GM12878 (cell line): Measurements from ENCODE around the gene SPINK6. TPM values are rescaled to one million over a fixed set of nuclear protein-coding genes. Genes with fewer than 3 reads are reported as not detected.

ENCODE experiments used
- ATAC-seq: fragments of 200-7000 bp; cut with Tn5 transposase; 3 replicates; pipeline ENCODE4 v1.9.1; 2020; ENCODE audit warnings: mild to moderate bottlenecking, moderate library complexity
- BruUV-seq: library from RNA; stranded (reverse); fragments of 400-500 nt; replicated peaks from 2 replicates; lab custom pipeline; 2021; lab: Mats Ljungman, UMichigan
- CTCF ChIA-PET: fragments of 300-600 bp; sonication (Branson Sonifier 250); formaldehyde crosslinking; extraction: SDS; loops from one replicate; lab custom pipeline; 2021; ENCODE audit warnings: inconsistent platforms; lab: Yijun Ruan, JAX
- POLR2A ChIA-PET: fragments of 350-600 bp; formaldehyde crosslinking; extraction: SDS; loops from one replicate; lab custom pipeline; 2021; ENCODE audit warnings: inconsistent platforms; lab: Charles Lee
- RAD21 ChIA-PET: fragments of 300-600 bp; sonication (Branson Sonifier 250); formaldehyde crosslinking; loops from one replicate; lab custom pipeline; 2023; ENCODE audit warnings: antibody characterized with exemption; ENCODE audit not compliant: unreplicated experiment; lab: Charles Lee
- SMC1A ChIA-PET: fragments of 300-600 bp; sonication (Branson Sonifier 250); formaldehyde crosslinking; loops from one replicate; lab custom pipeline; 2023; ENCODE audit not compliant: unreplicated experiment, uncharacterized antibody; lab: Charles Lee
- DNase-seq: peaks from one replicate; pipeline ENCODE4 v3.0.0-alpha.2; 2011; ENCODE audit warnings: low read depth, low spot score
- FAIRE-seq: peaks from 3 replicates; lab custom pipeline; 2011; peaks lifted over from hg19 to GRCh38; lab: Jason Lieb, UNC
- H2AFZ ChIP-seq: 2 replicates; pipeline ENCODE4 v1.6.0; 2011; ENCODE audit warnings: low read depth, low read length, control low read depth; ENCODE audit not compliant: control insufficient read depth
- H3K27ac ChIP-seq: 2 replicates; pipeline ENCODE4 v1.5.1; 2011; ENCODE audit warnings: control low read depth; ENCODE audit not compliant: control insufficient read depth, insufficient read depth
- H3K27me3 ChIP-seq, 2 experiments: replicated peaks in 1 of 2; 2 replicates each; pipeline versions ENCODE4 v1.6.0 to v1.6.1; 2011; ENCODE audit warnings: low read length in 1 of 2; ENCODE audit not compliant: control insufficient read depth in 2 of 2, insufficient read depth in 2 of 2
- H3K36me3 ChIP-seq, 2 experiments: 2 replicates each; pipeline ENCODE4 v1.5.1; 2011; ENCODE audit warnings: low read length in 1 of 2; ENCODE audit not compliant: control insufficient read depth in 2 of 2, insufficient read depth in 2 of 2
- H3K4me1 ChIP-seq: 2 replicates; pipeline ENCODE4 v1.6.1; 2011; ENCODE audit warnings: mild to moderate bottlenecking, low read length, moderate library complexity, mixed read lengths; ENCODE audit not compliant: control insufficient read depth, insufficient read depth
- H3K4me2 ChIP-seq: 2 replicates; pipeline ENCODE4 v1.6.0; 2011; ENCODE audit warnings: control low read depth; ENCODE audit not compliant: control insufficient read depth, insufficient read depth
- H3K4me3 ChIP-seq: fragments of 200-600 bp; sonication (generic); 2 replicates; pipeline ENCODE4 v1.5.1; 2016
- H3K79me2 ChIP-seq: 2 replicates; pipeline ENCODE4 v1.6.0; 2011; ENCODE audit warnings: low read length; ENCODE audit not compliant: control insufficient read depth, insufficient read depth
- H3K9ac ChIP-seq: 2 replicates; pipeline ENCODE4 v1.8.0; 2011; ENCODE audit warnings: low read length, control low read depth, mixed read lengths; ENCODE audit not compliant: control insufficient read depth, insufficient read depth
- H3K9me3 ChIP-seq: replicated peaks from 3 replicates; pipeline ENCODE4 v1.5.1; 2011; ENCODE audit warnings: mild to moderate bottlenecking, low read length; ENCODE audit not compliant: control insufficient read depth, insufficient read depth
- H4K20me1 ChIP-seq: 2 replicates; pipeline ENCODE4 v1.6.0; 2011; ENCODE audit not compliant: control insufficient read depth, insufficient read depth
- BCL11A ChIP-seq: IDR thresholded peaks from 2 replicates; pipeline ENCODE4 v1.6.1; 2011; ENCODE audit warnings: low read depth, low read length
- BCL3 ChIP-seq: IDR thresholded peaks from 2 replicates; pipeline ENCODE4 v1.6.1; 2011; ENCODE audit warnings: borderline replicate concordance, low read depth, mild to moderate bottlenecking, moderate library complexity, low read length; ENCODE audit not compliant: insufficient read depth, poor library complexity, severe bottlenecking
- CEBPB ChIP-seq, 2 experiments: fragments of 150-350 bp in 1 of 2; IDR thresholded peaks; 2 replicates each; pipeline ENCODE4 v1.6.1; 2012 to 2014; ENCODE audit warnings: low read depth in 2 of 2, low read length in 2 of 2, borderline replicate concordance in 1 of 2, inconsistent platforms in 1 of 2
- IKZF1 ChIP-seq: fragments of 450-650 bp; conservative IDR thresholded peaks from 2 replicates; pipeline ENCODE4 v1.6.1; 2017; ENCODE audit warnings: antibody characterized with exemption, mild to moderate bottlenecking
- IRF5 ChIP-seq: fragments of 450-650 bp; IDR thresholded peaks from 2 replicates; pipeline ENCODE4 v1.6.1; 2017; ENCODE audit warnings: borderline replicate concordance
- JUNB ChIP-seq: IDR thresholded peaks from 2 replicates; pipeline ENCODE4 v1.6.1; 2016; ENCODE audit warnings: antibody characterized with exemption, mild to moderate bottlenecking
- POLR2AphosphoS2 ChIP-seq: IDR thresholded peaks from 2 replicates; pipeline ENCODE4 v1.6.1; 2011; ENCODE audit warnings: low read depth, mild to moderate bottlenecking, low read length, improper control_type of control experiment, moderate library complexity
- SMAD1 ChIP-seq: fragments of 450-650 bp; IDR thresholded peaks from 2 replicates; pipeline ENCODE4 v1.6.1; 2018; ENCODE audit warnings: mild to moderate bottlenecking, low read depth; ENCODE audit not compliant: partially characterized antibody
- ZNF24 ChIP-seq: fragments of 450-650 bp; IDR thresholded peaks from 2 replicates; pipeline ENCODE4 v1.6.1; 2017; ENCODE audit warnings: antibody characterized with exemption, mild to moderate bottlenecking
- WGBS: methylation state at CpG from one replicate; pipeline ENCODE4 v1.1.6; 2016; ENCODE audit warnings: low lambda C conversion rate; ENCODE audit not compliant: insufficient replicate concordance, insufficient coverage; ENCODE audit errors: missing lambda C conversion rate; 5-methylcytosine and 5-hydroxymethylcytosine counted together
- in situ Hi-C: fragments of 300-500 bp; cut with MboI; formaldehyde crosslinking; loops from 9 replicates; pipeline ENCODE4 v1.14.3; 2018; ENCODE audit warnings: mixed read lengths
- intact Hi-C: fragments of 100-400 bp; cut with micrococcal nuclease; formaldehyde crosslinking; loops from one replicate; pipeline ENCODE4 v1.14.2; 2022; ENCODE audit not compliant: unreplicated experiment
- polyA plus RNA-seq, 11 experiments: library from polyadenylated mRNA; depleted of rRNA in 4 of 11; unstranded in 6 of 11; stranded (reverse) in 5 of 11; fragments of >200 nt; fragmentation: Nextera tagmentation in 4 of 11; fragmentation: Illumina TruSeq in 1 of 11; extraction: Ambion mirVana in 4 of 11; extraction: Trizol in 1 of 11; gene quantifications; 1 replicate in 1 of 11; 2 replicates in 10 of 11; pipeline versions ENCODE4 v1.2.1 to v1.2.3, GENCODE V29; 2011 to 2016; ENCODE audit warnings: inconsistent platforms in 2 of 11, missing spikeins in 2 of 11, low read depth in 1 of 11
- total RNA-seq, 4 experiments: library from RNA; depleted of rRNA in 3 of 4; stranded (reverse); fragments of >200 nt in 3 of 4; fragmentation: Illumina TruSeq in 1 of 4; extraction: Trizol in 1 of 4; gene quantifications; 2 replicates each; pipeline versions ENCODE4 v1.2.1 to v1.2.3, GENCODE V29; 2013 to 2021

Gene SPINK6
- total and polyA plus RNA-seq, 10 of the 15 experiments (the other 5 are each of a cell fraction or from before 2014, with no cell fraction given): not detected

- no peak overlapping the region for H3K4me2 ChIP-seq
- 47% methylated on average over 1 of the region's 1 CpG for WGBS
- intact Hi-C loops (no loop called here), in situ Hi-C loops (no loop called here)
- SMC1A ChIA-PET: no interaction called here
- no peak for FAIRE-seq
- peak; percentile 44; the same call in 2 of the 3 replicates for ATAC-seq
- CTCF ChIA-PET: interaction anchor here (1.1 kb wide), 1 partner anchor 16 kb away, joined by 4 read pairs; no protein-coding TSS in a partner anchor
- no peaks in the 10 kb centered on the region for H4K20me1 ChIP-seq
- no peaks in the 10 kb centered on the region for H3K27me3 ChIP-seq
- H3K9me3 ChIP-seq: no peaks in the 10 kb centered on the region
- no peak overlapping the region for H3K4me3 ChIP-seq
- no peak overlapping the region for H3K9ac ChIP-seq
- RAD21 ChIA-PET: no interaction called here
- BruUV-seq: no TSS peak
- no peaks in the 10 kb centered on the region for H3K79me2 ChIP-seq
- no peak for TF ChIP-seq POLR2AphosphoS2
- no peak for TF ChIP-seq BCL11A
- no peak for TF ChIP-seq CEBPB (IDR thresholded peaks at IDR 0.05; ENCODE audit: borderline replicate concordance in 1 of 2, low read depth in 2 of 2, low read length in 2 of 2)
- no peak for TF ChIP-seq IKZF1
- TF ChIP-seq BCL3: no peak
- no peak for TF ChIP-seq IRF5
- no peak for TF ChIP-seq ZNF24
- TF ChIP-seq JUNB: no peak
- TF ChIP-seq SMAD1: no peak
- POLR2A ChIA-PET: no interaction called here
- H3K36me3 ChIP-seq: no peaks in the 10 kb centered on the region
- H2AFZ ChIP-seq: no peak overlapping the region
- no peak overlapping the region for H3K27ac ChIP-seq
- DNase-seq: no peak
- H3K4me1 ChIP-seq: no peaks in the 10 kb centered on the region
Measured at GRCh38 chr5:148163345-148163744, 39.5 kb upstream of the SPINK6 start.
